ENCODE measurements around the gene CUX1. TPM values are rescaled to one million over a fixed set of nuclear protein-coding genes. Genes with fewer than 3 reads are reported as not detected.

CUX1 gene
- total and polyA plus RNA-seq, 9 donors: 42.2 to 151 (median 126) TPM

GRCh38 chr7:101868191-101868950, 50.9 kb downstream of the CUX1 start:
- Histone ChIP-seq H3K4me1 (ENCODE audit: insufficient read depth) (peaks cover 20% of the 10 kb centered on the region), H3K27me3 (no peaks in the 10 kb centered on the region), H3K36me3 (no peaks in the 10 kb centered on the region), H3K9me3 (no peaks in the 10 kb centered on the region), H3K4me3 (no peak overlapping the region), H3K27ac (no peak overlapping the region)
- intact Hi-C loops (cut with DNase I): no loop called here
- TF ChIP-seq EP300 (IDR thresholded peaks at IDR 0.05): no peak
- no peak for TF ChIP-seq CTCF (IDR thresholded peaks at IDR 0.05)
- no peak for TF ChIP-seq POLR2A (IDR thresholded peaks at IDR 0.05)
- WGBS, 3 donors: 78 to 86% (median 82%) methylated on average over 11 of the region's 11 CpGs
- no peak for DNase-seq

GRCh38 chr7:101869026-101869900, 51.8 kb downstream of the CUX1 start:
- WGBS, 3 donors: 48 to 68% (median 63%) methylated on average over 38 of the region's 38 CpGs
- no peaks in the 10 kb centered on the region for H3K27me3 ChIP-seq
- no peak for DNase-seq
- H3K27ac ChIP-seq: no peak overlapping the region
- no peaks in the 10 kb centered on the region for H3K36me3 ChIP-seq
- no peak overlapping the region for H3K4me3 ChIP-seq
- peaks cover 24% of the 10 kb centered on the region for H3K4me1 ChIP-seq (ENCODE audit: insufficient read depth)
- TF ChIP-seq CTCF (IDR thresholded peaks at IDR 0.05) (no peak), EP300 (IDR thresholded peaks at IDR 0.05) (no peak), POLR2A (IDR thresholded peaks at IDR 0.05) (no peak)
- intact Hi-C loops (cut with DNase I): no loop called here
- no peaks in the 10 kb centered on the region for H3K9me3 ChIP-seq

GRCh38 chr7:101869901-101870290, 52.5 kb downstream of the CUX1 start:
- 56 to 76% (median 57%) methylated on average over 7 of the region's 7 CpGs for WGBS, 3 donors
- Histone ChIP-seq H3K27me3 (no peaks in the 10 kb centered on the region), H3K27ac (no peak overlapping the region), H3K4me1 (ENCODE audit: insufficient read depth) (peaks cover 26% of the 10 kb centered on the region), H3K9me3 (no peaks in the 10 kb centered on the region), H3K36me3 (no peaks in the 10 kb centered on the region), H3K4me3 (no peak overlapping the region)
- intact Hi-C loops (cut with DNase I): loop anchor here in 1 of 4 donors (10.0 kb wide), 1 partner anchor 55 kb away; the partner anchor contains the start of gene CUX1
- DNase-seq: no peak
- no peak for TF ChIP-seq EP300 (IDR thresholded peaks at IDR 0.05)
- no peak for TF ChIP-seq CTCF (IDR thresholded peaks at IDR 0.05)
- no peak for TF ChIP-seq POLR2A (IDR thresholded peaks at IDR 0.05)

- Histone ChIP-seq H3K36me3 (no peaks in the 10 kb centered on the region), H3K27ac (no peak overlapping the region), H3K27me3 (no peaks in the 10 kb centered on the region), H3K9me3 (no peaks in the 10 kb centered on the region), H3K4me1 (ENCODE audit: insufficient read depth) (peaks cover 24% of the 10 kb centered on the region), H3K4me3 (no peak overlapping the region)
- 53 to 62% (median 54%) methylated on average over 12 of the region's 12 CpGs for WGBS, 3 donors
- intact Hi-C loops (cut with DNase I): loop anchor here in 1 of 4 donors (10.0 kb wide), 1 partner anchor 56 kb away; the partner anchor contains the start of gene CUX1
- no peak for DNase-seq
- TF ChIP-seq EP300 (IDR thresholded peaks at IDR 0.05): no peak
These were observed 53.1 kb downstream of the CUX1 start for GRCh38 chr7:101870361-101871062.

Data from ovary (tissue), 9 donors.